Measurements from ENCODE around the gene RPS6KA2.
A peak's percentile ranks its signal among the peaks of the same experiment; 100 is the strongest.

Gene RPS6KA2

DNA sequence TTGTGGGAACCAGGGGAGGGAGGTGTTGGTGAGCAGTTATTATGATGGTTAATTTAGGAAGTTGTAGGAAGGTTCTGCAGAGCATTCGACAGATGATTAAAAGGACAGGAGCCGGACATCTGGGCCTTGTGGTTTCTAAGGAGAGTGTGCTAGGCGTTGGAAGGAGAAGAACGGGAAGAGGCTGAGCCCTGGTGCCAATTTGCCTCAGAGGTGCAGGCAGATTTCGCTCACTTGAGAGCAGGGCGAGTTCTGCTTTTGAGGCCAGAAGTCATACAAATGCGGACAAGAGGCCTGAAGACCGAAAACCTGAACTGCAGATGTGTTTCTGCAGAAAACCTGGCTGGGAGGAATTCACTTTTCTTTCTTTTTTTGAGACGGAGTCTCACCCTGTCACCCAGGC is 30.5 kb upstream of the RPS6KA2 start:
- H3K4me3 ChIP-seq (ENCODE audit: low read depth, low read length): no peak overlapping the region
- TF ChIP-seq, protein P1, sequence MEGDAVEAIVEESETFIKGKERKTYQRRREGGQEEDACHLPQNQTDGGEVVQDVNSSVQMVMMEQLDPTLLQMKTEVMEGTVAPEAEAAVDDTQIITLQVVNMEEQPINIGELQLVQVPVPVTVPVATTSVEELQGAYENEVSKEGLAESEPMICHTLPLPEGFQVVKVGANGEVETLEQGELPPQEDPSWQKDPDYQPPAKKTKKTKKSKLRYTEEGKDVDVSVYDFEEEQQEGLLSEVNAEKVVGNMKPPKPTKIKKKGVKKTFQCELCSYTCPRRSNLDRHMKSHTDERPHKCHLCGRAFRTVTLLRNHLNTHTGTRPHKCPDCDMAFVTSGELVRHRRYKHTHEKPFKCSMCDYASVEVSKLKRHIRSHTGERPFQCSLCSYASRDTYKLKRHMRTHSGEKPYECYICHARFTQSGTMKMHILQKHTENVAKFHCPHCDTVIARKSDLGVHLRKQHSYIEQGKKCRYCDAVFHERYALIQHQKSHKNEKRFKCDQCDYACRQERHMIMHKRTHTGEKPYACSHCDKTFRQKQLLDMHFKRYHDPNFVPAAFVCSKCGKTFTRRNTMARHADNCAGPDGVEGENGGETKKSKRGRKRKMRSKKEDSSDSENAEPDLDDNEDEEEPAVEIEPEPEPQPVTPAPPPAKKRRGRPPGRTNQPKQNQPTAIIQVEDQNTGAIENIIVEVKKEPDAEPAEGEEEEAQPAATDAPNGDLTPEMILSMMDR (IDR thresholded peaks at IDR 0.05; ENCODE audit: control insufficient read depth, extremely low read depth, insufficient read depth): no peak
- no peak for DNase-seq (ENCODE audit: low read depth)

- H3K4me3 ChIP-seq (ENCODE audit: low read depth, low read length): no peak overlapping the region
- no peak for DNase-seq (ENCODE audit: low read depth)
- TF ChIP-seq, protein P1 (IDR thresholded peaks at IDR 0.05; ENCODE audit: control insufficient read depth, extremely low read depth, insufficient read depth): no peak
Measured at GRCh38 chr6:166656230-166657151, 29.4 kb upstream of the RPS6KA2 start.

DNA sequence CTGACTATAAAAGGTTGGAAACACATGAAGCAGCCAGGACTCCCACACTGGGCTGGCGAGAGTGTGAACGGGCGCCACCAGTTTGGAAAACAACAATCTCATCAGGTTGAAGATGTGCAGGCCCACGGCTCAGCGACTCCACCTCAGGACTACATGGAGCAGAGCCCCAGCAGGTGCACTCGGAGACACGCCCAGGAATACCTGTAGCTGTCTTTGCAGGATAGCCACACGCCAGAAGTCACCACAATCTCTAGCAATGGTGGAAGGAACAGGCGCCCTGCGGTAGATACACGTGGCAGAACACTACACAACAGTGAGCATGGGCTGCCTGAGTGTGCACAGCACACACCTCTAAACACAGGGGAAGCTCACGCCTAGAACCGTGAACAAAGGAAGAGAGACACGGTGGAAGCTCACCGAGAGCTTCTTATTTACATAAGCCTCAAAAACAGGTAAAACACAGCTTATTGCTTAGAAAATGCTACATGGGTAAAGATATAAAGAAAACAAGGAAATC is 28.7 kb upstream of the RPS6KA2 start:
- no peak for DNase-seq (ENCODE audit: low read depth)
- TF ChIP-seq, protein P1 (IDR thresholded peaks at IDR 0.05; ENCODE audit: control insufficient read depth, extremely low read depth, insufficient read depth): no peak
- no peak overlapping the region for H3K4me3 ChIP-seq (ENCODE audit: low read depth, low read length)

DNA sequence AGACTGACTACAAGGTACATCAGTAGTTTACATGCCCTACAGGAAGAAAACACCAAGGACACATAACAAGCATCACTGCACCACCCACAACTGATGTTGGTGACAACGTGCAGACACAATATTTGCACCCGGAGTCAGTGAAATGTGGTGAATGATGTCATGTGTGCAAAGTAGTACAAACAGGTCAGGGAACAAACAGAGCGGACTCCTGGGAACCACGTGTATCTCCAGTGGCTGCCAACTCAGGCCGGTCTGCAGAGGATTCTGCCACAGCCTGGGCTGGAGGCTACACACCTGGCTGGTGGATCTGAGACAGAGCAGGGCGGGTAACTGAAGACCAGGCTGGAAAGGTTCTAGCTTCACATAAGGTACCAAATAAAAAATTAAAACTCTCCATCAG is 28.2 kb upstream of the RPS6KA2 start:
- H3K4me3 ChIP-seq (ENCODE audit: low read depth, low read length): no peak overlapping the region
- TF ChIP-seq, protein P1 (IDR thresholded peaks at IDR 0.05; ENCODE audit: control insufficient read depth, extremely low read depth, insufficient read depth): no peak
- DNase-seq (ENCODE audit: low read depth): peak; percentile 76

DNA sequence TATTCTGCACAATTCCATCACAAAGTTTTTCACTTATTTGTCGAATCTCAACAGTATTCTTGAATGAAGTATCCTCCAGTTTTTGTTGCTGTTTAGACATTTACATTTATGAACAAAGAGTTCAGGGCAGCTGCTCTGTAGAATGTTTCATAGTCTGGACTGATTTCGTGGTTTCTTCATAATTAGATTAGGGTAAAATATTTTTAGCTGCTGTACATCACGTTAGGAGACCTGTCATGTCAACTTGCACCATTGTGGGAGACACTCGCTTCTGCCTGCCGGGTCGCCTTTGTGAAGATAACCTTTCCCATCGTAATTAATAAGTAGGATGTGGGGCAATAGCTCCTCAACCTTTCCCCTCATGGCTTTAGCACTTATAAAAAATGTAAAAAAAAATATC is 27.5 kb upstream of the RPS6KA2 start:
- no peak for DNase-seq (ENCODE audit: low read depth)
- no peak overlapping the region for H3K4me3 ChIP-seq (ENCODE audit: low read depth, low read length)
- TF ChIP-seq, protein P1 (IDR thresholded peaks at IDR 0.05; ENCODE audit: control insufficient read depth, extremely low read depth, insufficient read depth): no peak

DNA sequence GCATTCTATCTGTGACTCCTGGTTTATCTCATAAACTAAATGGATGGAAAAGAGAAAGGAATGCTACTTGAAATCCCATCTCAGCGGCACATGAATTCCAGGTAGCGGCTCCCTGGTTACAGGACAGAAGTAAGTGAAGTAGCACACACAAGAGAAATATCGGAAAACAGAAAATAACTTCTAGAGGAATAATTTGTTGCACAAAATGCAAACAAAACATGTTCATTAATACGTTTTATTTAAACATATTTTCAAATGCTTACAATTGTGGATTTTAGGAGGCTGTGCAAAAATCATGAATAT is 26.5 kb upstream of the RPS6KA2 start:
- DNase-seq (ENCODE audit: low read depth): no peak
- TF ChIP-seq, protein P1 (IDR thresholded peaks at IDR 0.05; ENCODE audit: control insufficient read depth, extremely low read depth, insufficient read depth): no peak
- no peak overlapping the region for H3K4me3 ChIP-seq (ENCODE audit: low read depth, low read length)

Data from LNCaP clone FGC (cell line).